WTC11 (cell line): ENCODE results near the gene HIBADH. TPM values are rescaled to one million over a fixed set of nuclear protein-coding genes. Genes with fewer than 3 reads are reported as not detected.

Experiments used
- ATAC-seq: fragments of 200-7000 bp; cut with Tn5 transposase; 2 replicates; pipeline ENCODE4 v1.10.0; 2021; ENCODE audit warnings: mild to moderate bottlenecking, moderate library complexity
- CTCF ChIA-PET: fragments of 300-600 bp; sonication (Branson Sonifier 250); formaldehyde crosslinking; loops from one replicate; lab custom pipeline; 2021; ENCODE audit warnings: antibody characterized with exemption; lab: Charles Lee
- POLR2A ChIA-PET: fragments of 350-600 bp; sonication (Branson Sonifier 250); formaldehyde crosslinking; loops from one replicate; lab custom pipeline; 2021; ENCODE audit warnings: antibody characterized with exemption; lab: Charles Lee
- DNase-seq: peaks from one replicate; pipeline ENCODE4 v3.0.0; 2021; ENCODE audit warnings: low spot score
- H3K27ac Mint-ChIP-seq: 2 replicates; pipeline ENCODE4 v1.8.0; 2021; ENCODE audit warnings: mixed read lengths
- H3K27me3 Mint-ChIP-seq: 2 replicates; pipeline ENCODE4 v1.8.0; 2021; ENCODE audit warnings: low read depth, mild to moderate bottlenecking, moderate library complexity, mixed read lengths
- H3K36me3 Mint-ChIP-seq: 2 replicates; pipeline ENCODE4 v1.8.0; 2021; ENCODE audit warnings: mixed read lengths
- H3K4me1 Mint-ChIP-seq: 2 replicates; pipeline ENCODE4 v1.8.0; 2022; ENCODE audit warnings: mixed read lengths
- H3K4me3 Mint-ChIP-seq: 2 replicates; pipeline ENCODE4 v1.8.0; 2021; ENCODE audit warnings: mild to moderate bottlenecking, moderate library complexity, mixed read lengths
- H3K9me3 Mint-ChIP-seq: 2 replicates; pipeline ENCODE4 v1.8.0; 2021; ENCODE audit warnings: mixed read lengths
- AR ChIP-seq: fragments of 250-450 bp; sonication (Bioruptor Pico); IDR thresholded peaks from 2 replicates; pipeline ENCODE4 v1.9.0; 2021; ENCODE audit warnings: mild to moderate bottlenecking
- ATF2 ChIP-seq: sonication (generic); formaldehyde crosslinking; IDR thresholded peaks from 2 replicates; pipeline ENCODE4 v1.8.1; 2022; ENCODE audit warnings: low read depth, missing genetic modification reagents, borderline replicate concordance
- ATF6 ChIP-seq: sonication (generic); formaldehyde crosslinking; IDR thresholded peaks from 2 replicates; pipeline ENCODE4 v1.8.1; 2023; ENCODE audit warnings: mild to moderate bottlenecking, missing genetic modification reagents
- GTF2I ChIP-seq: fragments of 250-450 bp; sonication (Bioruptor Pico); conservative IDR thresholded peaks from 2 replicates; pipeline ENCODE4 v1.4.0; 2021; ENCODE audit warnings: mild to moderate bottlenecking
- JAZF1 ChIP-seq: fragments of 250-450 bp; sonication (Bioruptor Pico); IDR thresholded peaks from 2 replicates; pipeline ENCODE4 v1.9.0; 2021; ENCODE audit warnings: moderate library complexity, mild to moderate bottlenecking, inconsistent platforms
- JUN ChIP-seq: sonication (generic); formaldehyde crosslinking; IDR thresholded peaks from 2 replicates; pipeline ENCODE4 v1.8.0; 2023; ENCODE audit warnings: mild to moderate bottlenecking, missing genetic modification reagents
- MYBL2 ChIP-seq: sonication (generic); formaldehyde crosslinking; IDR thresholded peaks from 2 replicates; pipeline ENCODE4 v1.8.1; 2023; ENCODE audit warnings: mild to moderate bottlenecking, moderate library complexity, missing genetic modification reagents
- NFYB ChIP-seq: sonication (generic); formaldehyde crosslinking; conservative IDR thresholded peaks from 2 replicates; pipeline ENCODE4 v1.8.0; 2022; ENCODE audit warnings: low read depth, missing genetic modification reagents
- NR1H2 ChIP-seq: sonication (generic); formaldehyde crosslinking; IDR thresholded peaks from 2 replicates; pipeline ENCODE4 v1.9.0; 2021; ENCODE audit warnings: mild to moderate bottlenecking, moderate library complexity, missing genetic modification reagents
- PRDM15 ChIP-seq: sonication (generic); formaldehyde crosslinking; IDR thresholded peaks from 2 replicates; pipeline ENCODE4 v1.8.0; 2022; ENCODE audit warnings: missing genetic modification reagents
- PRRX2 ChIP-seq: fragments of 250-450 bp; sonication (Bioruptor Pico); IDR thresholded peaks from 2 replicates; pipeline ENCODE4 v1.8.0; 2021; ENCODE audit warnings: mild to moderate bottlenecking
- USF2 ChIP-seq: sonication (generic); formaldehyde crosslinking; IDR thresholded peaks from 2 replicates; pipeline ENCODE4 v1.8.1; 2023; ENCODE audit warnings: mild to moderate bottlenecking, missing genetic modification reagents, moderate library complexity
- ZBTB21 ChIP-seq: sonication (generic); formaldehyde crosslinking; IDR thresholded peaks from 2 replicates; pipeline ENCODE4 v1.8.1; 2023; ENCODE audit warnings: mild to moderate bottlenecking, missing genetic modification reagents, borderline replicate concordance
- ZNF121 ChIP-seq: sonication (generic); formaldehyde crosslinking; IDR thresholded peaks from 2 replicates; pipeline ENCODE4 v1.8.0; 2023; ENCODE audit warnings: missing genetic modification reagents
- ZNF281 ChIP-seq: sonication (generic); formaldehyde crosslinking; IDR thresholded peaks from 2 replicates; pipeline ENCODE4 v1.8.0; 2023; ENCODE audit warnings: mild to moderate bottlenecking, missing genetic modification reagents
- ZSCAN18 ChIP-seq: fragments of 250-450 bp; sonication (Bioruptor Pico); IDR thresholded peaks from 2 replicates; pipeline ENCODE4 v2.1.2; 2022; ENCODE audit warnings: mild to moderate bottlenecking, moderate library complexity
- total RNA-seq: library from RNA; stranded (reverse); gene quantifications from 3 replicates; pipeline ENCODE4 v1.2.3, GENCODE V29; 2021

Gene HIBADH
- total RNA-seq, 1 experiment from 2014 or later, result 27.9 TPM

GRCh38 chr7:27585781-27586447 lies 76.8 kb downstream of the HIBADH start (continued):
- TF ChIP-seq USF2, result no peak
- TF ChIP-seq NFYB, result no peak
- no peak for TF ChIP-seq PRDM15 (CRISPR knock-in tag)
- TF ChIP-seq AR (CRISPR knock-in tag), result no peak
- TF ChIP-seq ZSCAN18, result no peak
- TF ChIP-seq JUN (CRISPR knock-in tag), result no peak
- no peak for TF ChIP-seq PRRX2 (CRISPR knock-in tag)
- TF ChIP-seq JAZF1 (CRISPR knock-in tag), result no peak
- no peak for TF ChIP-seq GTF2I (CRISPR knock-in tag)
- TF ChIP-seq ZBTB21, result no peak
- TF ChIP-seq ATF6 (CRISPR knock-in tag), result no peak
- TF ChIP-seq, all 79 proteins: peak for 0

GRCh38 chr7:27581906-27582305 lies 80.8 kb downstream of the HIBADH start:
- no peaks in the 10 kb centered on the region for H3K9me3 Mint-ChIP-seq
- no peak for DNase-seq
- no peaks in the 10 kb centered on the region for H3K27me3 Mint-ChIP-seq
- no peak for TF ChIP-seq ZNF281 (CRISPR knock-in tag)
- no peak for TF ChIP-seq NR1H2
- TF ChIP-seq ZNF121 (CRISPR knock-in tag), result no peak
- TF ChIP-seq ZBTB21, result no peak
- TF ChIP-seq ATF2 (CRISPR knock-in tag), result no peak
- no peak for TF ChIP-seq MYBL2 (CRISPR knock-in tag)
- TF ChIP-seq, all 79 proteins: peak for 0
- Mint-ChIP-seq H3K27ac (no peak overlapping the region), H3K36me3 (no peaks in the 10 kb centered on the region), H3K4me3 (no peak overlapping the region), H3K4me1 (peaks cover 14% of the 10 kb centered on the region)
- ChIA-PET POLR2A (no interaction called here), CTCF (interaction anchor here (1.8 kb wide), 1 partner anchor 24 kb away, joined by 6 read pairs; no protein-coding TSS in a partner anchor)
- no peak for ATAC-seq
